C4-2B (cell line): Measurements from ENCODE around the gene TENM4.

Experiments
- CTCF ChIP-seq: fragments of 450-650 bp; conservative IDR thresholded peaks from 2 replicates; pipeline ENCODE4 v1.5.1; 2017; ENCODE audit warnings: mild to moderate bottlenecking
- ZFX ChIP-seq: fragments of 450-650 bp; IDR thresholded peaks from 2 replicates; pipeline ENCODE4 v1.6.1; 2017

- TF ChIP-seq ZFX: no peak
- TF ChIP-seq CTCF: no peak
These were observed 612.2 kb downstream of the TENM4 start for GRCh38 chr11:78828676-78829075.
